GM21515 (cell line): ENCODE measurements around the gene PANK2.
"Not testable (repeated sequence)": the region's sequence is repeated elsewhere in the genome, so short reads cannot be mapped to it uniquely, and the experiment has no call there.

Experiments
- ATAC-seq: cut with Tn5 transposase; IDR thresholded peaks from one replicate; pipeline ENCODE4 v1.9.1; 2021; ENCODE audit not compliant: unreplicated experiment

PANK2 gene

DNA sequence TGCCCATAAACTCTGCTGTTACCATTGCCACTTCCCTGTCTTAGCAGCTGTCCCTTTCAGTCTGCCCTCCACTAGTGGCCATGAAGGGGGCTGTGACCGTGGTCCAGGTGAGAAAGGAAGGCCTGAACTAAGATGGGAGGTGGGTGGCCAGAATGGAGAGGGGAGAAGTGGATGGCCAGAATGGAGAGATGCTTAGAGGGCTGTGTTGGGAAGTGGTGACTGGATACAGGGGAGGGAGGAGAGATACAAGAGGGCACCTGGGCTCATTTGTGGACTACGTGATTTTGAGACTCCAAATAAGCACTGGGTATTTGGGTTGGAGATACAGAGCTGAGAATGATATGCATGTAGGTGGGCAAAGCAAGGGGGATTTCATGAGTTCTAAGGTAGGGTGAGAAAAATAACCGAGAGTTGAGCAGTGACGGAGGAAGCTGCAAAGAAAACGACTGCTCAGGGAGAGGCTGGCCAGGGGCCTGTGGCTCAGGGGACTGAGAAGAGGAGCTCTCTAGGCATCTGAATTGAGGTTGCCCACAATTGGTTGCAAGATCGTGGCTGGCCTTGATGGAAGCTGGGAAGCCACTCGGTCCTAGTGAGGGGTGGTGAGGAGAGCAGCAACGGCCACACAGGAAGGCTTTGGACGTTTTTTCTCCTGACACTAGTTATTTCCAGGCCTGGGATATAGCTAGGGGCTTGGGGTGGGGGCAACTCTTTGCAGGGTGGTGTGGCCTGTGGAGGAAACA is 36.9 kb downstream of the PANK2 start:
- ATAC-seq = no peak

- no peak for ATAC-seq
Measured at GRCh38 chr20:3927486-3928291, 38.5 kb downstream of the PANK2 start.

GRCh38 chr20:3929713-3930060 is 40.5 kb downstream of the PANK2 start:
- no peak for ATAC-seq

- no peak for ATAC-seq
Measured at GRCh38 chr20:3930265-3931206, 41.3 kb downstream of the PANK2 start.

- no peak for ATAC-seq
Measured at GRCh38 chr20:3931664-3932063, 42.5 kb downstream of the PANK2 start.

- ATAC-seq = no peak
Measured at GRCh38 chr20:3932277-3932676, 43.1 kb downstream of the PANK2 start.

DNA sequence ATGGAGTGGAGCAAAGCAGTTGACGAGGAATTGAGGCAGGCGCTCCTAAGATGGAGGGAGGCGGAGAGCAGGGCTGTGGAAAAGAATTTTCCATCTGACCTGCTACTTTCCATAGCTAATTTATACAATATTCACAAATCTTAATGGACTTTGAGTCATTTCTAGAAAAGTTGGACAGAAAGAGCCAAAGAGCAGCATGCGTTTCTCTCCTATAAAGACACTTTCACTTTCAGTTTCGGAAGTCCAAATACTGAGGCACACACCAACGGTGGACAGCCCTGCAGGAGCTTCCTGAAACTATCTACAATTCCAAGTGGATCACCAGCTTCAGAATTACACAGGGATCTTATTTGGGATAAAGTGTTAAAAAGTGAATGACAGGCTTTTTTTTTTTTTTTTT is 43.5 kb downstream of the PANK2 start:
- no peak for ATAC-seq

GRCh38 chr20:3933218-3933617 is 44.0 kb downstream of the PANK2 start:
- ATAC-seq = no peak

GRCh38 chr20:3934624-3935023 is 45.4 kb downstream of the PANK2 start:
- no peak for ATAC-seq

DNA sequence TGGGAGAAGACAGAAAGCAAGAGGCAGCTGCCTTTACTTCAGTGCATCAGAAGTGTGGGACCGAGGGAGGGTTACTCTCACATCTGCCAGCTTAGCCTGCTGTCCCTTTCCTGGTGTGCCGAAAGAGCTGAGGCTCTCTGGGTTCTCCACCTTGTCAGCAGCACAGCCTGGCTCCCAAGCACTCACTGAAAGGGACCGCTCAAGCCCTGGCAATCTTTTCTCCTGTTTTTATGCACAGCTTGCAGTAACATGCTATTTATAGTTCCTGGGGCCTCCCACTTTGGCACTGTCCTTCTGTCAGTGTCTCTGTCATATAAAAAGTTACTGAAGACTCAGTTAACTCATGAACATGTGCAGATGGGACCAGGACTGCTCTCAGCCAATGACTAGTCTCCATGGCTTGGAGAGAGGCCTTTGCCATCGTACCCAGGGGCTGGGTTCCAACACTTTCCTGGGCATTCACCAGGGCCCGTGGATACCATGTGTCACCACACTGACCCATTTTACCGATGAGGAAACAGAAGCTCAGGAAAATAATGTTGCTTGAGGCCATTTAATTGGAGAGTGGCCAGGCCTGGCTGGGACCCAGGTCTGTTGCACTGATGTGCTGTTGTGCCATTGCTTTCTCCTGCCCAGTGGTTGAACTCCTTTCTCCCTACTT is 46.2 kb downstream of the PANK2 start:
- no peak for ATAC-seq

- no peak for ATAC-seq
Measured at GRCh38 chr20:3935956-3936340, 46.8 kb downstream of the PANK2 start.

DNA sequence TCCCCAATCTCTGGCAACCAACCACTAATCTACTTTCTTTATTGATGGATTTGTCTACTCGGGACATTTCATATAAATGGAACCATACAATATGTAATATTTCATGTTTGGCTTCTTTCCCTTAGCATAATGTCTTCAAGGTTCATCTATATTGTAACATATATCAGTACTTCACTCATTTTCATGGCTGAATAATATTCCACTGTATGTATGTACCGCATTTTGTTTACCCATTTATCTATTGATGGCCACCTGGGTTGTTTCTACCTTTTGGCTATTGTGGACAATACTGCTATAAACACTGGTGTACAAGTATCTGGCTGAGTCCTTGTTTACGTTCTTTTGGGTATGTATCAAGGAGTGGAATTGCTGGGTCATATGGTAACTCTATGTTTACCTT is 48.4 kb downstream of the PANK2 start:
- no peak for ATAC-seq

- ATAC-seq = no peak
Measured at GRCh38 chr20:3940905-3941304, 51.7 kb downstream of the PANK2 start.

DNA sequence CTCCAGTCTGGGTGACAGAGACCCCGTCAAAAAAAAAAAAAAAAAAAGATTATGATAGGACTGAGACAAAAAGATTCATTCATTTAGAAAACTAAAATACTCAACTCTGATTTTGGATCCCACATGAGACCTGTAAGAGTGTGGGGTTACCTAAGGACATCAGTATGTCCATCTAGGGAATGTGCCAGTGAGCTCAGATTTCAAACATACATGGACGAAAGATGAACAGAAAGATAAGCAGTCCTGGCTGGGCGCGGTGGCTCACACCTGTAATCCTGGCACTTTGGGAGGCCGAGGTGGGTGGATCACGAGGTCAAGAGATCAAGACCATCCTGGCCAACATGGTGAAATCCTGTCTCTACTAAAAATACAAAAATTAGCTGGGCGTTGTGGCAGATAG is 57.5 kb downstream of the PANK2 start:
- ATAC-seq = not testable (repeated sequence)

DNA sequence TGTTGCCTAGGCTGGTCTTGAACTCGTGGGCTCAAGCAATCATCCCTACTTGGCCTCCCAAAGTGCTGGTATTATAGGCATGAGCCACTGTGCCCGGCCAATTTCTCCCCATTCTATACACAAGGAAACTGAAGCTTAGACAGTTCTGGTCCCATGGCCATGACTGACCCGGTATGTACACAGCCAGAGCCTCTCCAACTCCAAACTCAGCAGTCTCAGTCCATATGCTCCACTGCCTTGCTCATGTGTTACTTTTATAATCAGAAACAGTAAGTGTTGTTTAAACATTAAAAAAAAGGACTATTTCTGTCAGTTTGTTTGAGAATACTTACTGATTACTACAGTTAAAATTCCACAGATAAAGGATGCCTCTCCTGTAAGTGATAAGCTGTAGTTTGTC is 75.5 kb downstream of the PANK2 start:
- ATAC-seq = no peak

GRCh38 chr20:3966571-3966970 is 77.4 kb downstream of the PANK2 start:
- ATAC-seq = no peak

GRCh38 chr20:3970016-3970415 is 80.8 kb downstream of the PANK2 start:
- no peak for ATAC-seq

- no peak for ATAC-seq
Measured at GRCh38 chr20:3971145-3971544, 82.0 kb downstream of the PANK2 start.

DNA sequence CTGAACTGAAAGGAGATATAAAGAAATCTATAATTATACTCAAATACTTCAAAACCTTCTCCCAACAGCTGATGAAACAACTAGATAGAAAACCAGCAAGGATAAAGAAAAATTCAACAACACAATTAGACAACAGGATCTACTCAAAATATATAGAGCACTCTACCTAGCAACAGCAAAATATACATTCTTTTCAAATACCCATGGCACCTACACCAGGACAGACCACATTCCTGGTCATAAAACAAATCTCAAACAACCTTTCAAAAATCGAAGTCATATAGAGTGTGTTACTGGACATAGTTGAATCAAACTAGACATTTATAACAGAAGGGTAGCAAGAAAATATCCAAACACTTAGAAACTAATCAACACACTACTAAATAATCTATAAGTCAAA is 83.0 kb downstream of the PANK2 start:
- ATAC-seq = no peak

DNA sequence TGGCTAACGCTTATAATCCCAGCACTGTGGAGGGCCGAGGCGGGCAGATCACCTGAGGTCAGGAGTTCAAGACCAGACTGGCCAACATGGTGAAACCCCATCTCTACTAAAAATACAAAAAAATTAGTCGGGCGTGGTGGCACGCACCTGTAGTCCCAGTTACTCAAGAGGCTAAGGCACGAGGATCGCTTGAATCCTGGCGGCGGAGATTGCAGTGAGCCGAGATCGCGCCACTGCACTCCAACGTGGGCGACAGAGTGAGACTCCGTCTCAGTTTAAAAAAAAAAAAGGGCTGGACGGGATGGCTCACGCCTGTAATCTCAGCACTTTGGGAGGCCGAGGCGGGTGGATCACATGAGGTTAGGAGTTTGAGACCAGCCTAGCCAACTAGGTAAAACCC is 83.4 kb downstream of the PANK2 start:
- ATAC-seq = not testable (repeated sequence)

DNA sequence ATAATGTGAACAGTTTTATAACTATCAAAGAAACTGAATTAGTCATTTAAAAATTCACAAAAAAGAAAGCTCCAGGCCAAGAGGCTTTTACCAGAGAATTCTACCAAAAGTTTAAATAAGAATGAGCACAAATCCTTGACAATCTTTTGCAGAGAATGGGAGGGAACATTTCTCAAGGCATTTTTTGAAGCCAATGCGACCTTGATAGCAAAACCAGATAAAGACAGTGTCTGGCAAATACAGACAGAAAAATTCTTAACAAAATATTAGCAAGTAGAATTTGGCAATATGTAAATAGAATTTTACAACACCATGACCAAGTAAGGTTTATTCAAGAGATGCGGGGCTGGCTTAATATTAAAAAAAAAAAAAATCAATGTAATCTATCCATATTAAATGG is 84.5 kb downstream of the PANK2 start:
- ATAC-seq = no peak
